ENCODE measurements around the gene RETN.
A peak's percentile ranks its signal among the peaks of the same experiment; 100 is the strongest.
"Not testable (repeated sequence)": the region's sequence is repeated elsewhere in the genome, so short reads cannot be mapped to it uniquely, and the experiment has no call there.

RETN gene

GRCh38 chr19:7642295-7643030 is 26.4 kb upstream of the RETN start:
- Histone ChIP-seq H2AK5ac (ENCODE audit: low read depth, low read length) (peak overlapping the region; percentile 37), H3K9ac (ENCODE audit: low read depth, low read length, poor library complexity) (peak overlapping the region; percentile 4), H2BK120ac (ENCODE audit: low read depth, low read length) (no peak overlapping the region), H3K27ac (replicated peaks; ENCODE audit: low read length) (no peak overlapping the region), H3K4me2 (ENCODE audit: insufficient read depth, low read length, poor library complexity, severe bottlenecking) (no peak overlapping the region), H3K36me3 (replicated peaks in 1 of 2; ENCODE audit: control insufficient read depth in 2 of 2, insufficient read depth in 2 of 2, low read length in 2 of 2) (peaks cover 0 to 3% of the 10 kb centered on the region in 2 donors), H2AFZ (ENCODE audit: low read length) (no peak overlapping the region), H3K4me1 (ENCODE audit: control insufficient read depth in 2 of 2, insufficient read depth in 1 of 2, low read depth in 1 of 2, low read length in 2 of 2) (peaks cover 0 to 3% of the 10 kb centered on the region in 2 donors), H4K8ac (ENCODE audit: low read depth, low read length) (no peak overlapping the region), H2BK5ac (ENCODE audit: low read length) (peak overlapping the region; percentile 82), H3K9me3 (replicated peaks in 1 of 2; ENCODE audit: control insufficient read depth in 2 of 2, insufficient read depth in 1 of 2, low read depth in 1 of 2, low read length in 2 of 2) (peaks cover 0 to 8% of the 10 kb centered on the region in 2 donors), H4K91ac (ENCODE audit: low read depth, low read length, poor library complexity) (no peak overlapping the region), H3K4me3 (ENCODE audit: low read length in 2 of 2) (no peak overlapping the region), H2BK12ac (ENCODE audit: low read length) (no peak overlapping the region), H3K14ac (ENCODE audit: low read length) (peak overlapping the region; percentile 56), H3K27me3 (ENCODE audit: control insufficient read depth in 3 of 3, insufficient read depth in 3 of 3, low read depth in 1 of 3, low read length in 3 of 3) (peaks cover 0 to 18% (median 2%) of the 10 kb centered on the region in 3 experiments), H3K79me1 (ENCODE audit: low read depth, low read length) (peaks cover 5% of the 10 kb centered on the region), H3K23ac (ENCODE audit: low read depth, low read length, poor library complexity) (peak overlapping the region; percentile 55), H3K18ac (ENCODE audit: low read length) (no peak overlapping the region), H2BK15ac (ENCODE audit: low read length) (no peak overlapping the region), H3K4ac (ENCODE audit: low read length) (no peak overlapping the region)
- WGBS, 2 donors (ENCODE audit: extremely low coverage in 2 of 2, insufficient read length in 2 of 2, insufficient replicate concordance in 1 of 2) = no CpG with 5 or more reads among the region's 27 CpGs
- no peak for DNase-seq (ENCODE audit: low spot score)

- Histone ChIP-seq H2BK120ac (ENCODE audit: low read depth, low read length) (no peak overlapping the region), H2BK15ac (ENCODE audit: low read length) (no peak overlapping the region), H3K23ac (ENCODE audit: low read depth, low read length, poor library complexity) (no peak overlapping the region), H4K91ac (ENCODE audit: low read depth, low read length, poor library complexity) (no peak overlapping the region), H3K27ac (replicated peaks; ENCODE audit: low read length) (no peak overlapping the region), H2BK12ac (ENCODE audit: low read length) (no peak overlapping the region), H3K18ac (ENCODE audit: low read length) (no peak overlapping the region), H3K9ac (ENCODE audit: low read depth, low read length, poor library complexity) (no peak overlapping the region), H3K36me3 (replicated peaks in 1 of 2; ENCODE audit: control insufficient read depth in 2 of 2, insufficient read depth in 2 of 2, low read length in 2 of 2) (peaks cover 0 to 3% of the 10 kb centered on the region in 2 donors), H3K79me1 (ENCODE audit: low read depth, low read length) (peaks cover 5% of the 10 kb centered on the region), H2AK5ac (ENCODE audit: low read depth, low read length) (no peak overlapping the region), H3K14ac (ENCODE audit: low read length) (no peak overlapping the region), H3K4ac (ENCODE audit: low read length) (no peak overlapping the region), H3K27me3 (ENCODE audit: control insufficient read depth in 3 of 3, insufficient read depth in 3 of 3, low read depth in 1 of 3, low read length in 3 of 3) (peaks cover 0 to 12% (median 2%) of the 10 kb centered on the region in 3 experiments), H2BK5ac (ENCODE audit: low read length) (no peak overlapping the region), H4K8ac (ENCODE audit: low read depth, low read length) (no peak overlapping the region), H3K4me3 (ENCODE audit: low read length in 2 of 2) (no peak overlapping the region), H2AFZ (ENCODE audit: low read length) (no peak overlapping the region), H3K4me1 (ENCODE audit: control insufficient read depth in 2 of 2, insufficient read depth in 1 of 2, low read depth in 1 of 2, low read length in 2 of 2) (peaks cover 0 to 3% of the 10 kb centered on the region in 2 donors), H3K9me3 (replicated peaks in 1 of 2; ENCODE audit: control insufficient read depth in 2 of 2, insufficient read depth in 1 of 2, low read depth in 1 of 2, low read length in 2 of 2) (peaks cover 0 to 8% of the 10 kb centered on the region in 2 donors), H3K4me2 (ENCODE audit: insufficient read depth, low read length, poor library complexity, severe bottlenecking) (no peak overlapping the region)
- no peak for DNase-seq (ENCODE audit: low spot score)
- no CpG with 5 or more reads among the region's 8 CpGs for WGBS, 2 donors (ENCODE audit: extremely low coverage in 2 of 2, insufficient read length in 2 of 2, insufficient replicate concordance in 1 of 2)
These were observed 25.8 kb upstream of the RETN start for GRCh38 chr19:7643031-7643415.

- H3K4me2 ChIP-seq (ENCODE audit: insufficient read depth, low read length, poor library complexity, severe bottlenecking); H2BK12ac ChIP-seq (ENCODE audit: low read length); H2BK120ac ChIP-seq (ENCODE audit: low read depth, low read length); H3K9ac ChIP-seq (ENCODE audit: low read depth, low read length, poor library complexity); H3K36me3 ChIP-seq (replicated peaks in 1 of 2; ENCODE audit: control insufficient read depth in 2 of 2, insufficient read depth in 2 of 2, low read length in 2 of 2); H2BK15ac ChIP-seq (ENCODE audit: low read length); H3K14ac ChIP-seq (ENCODE audit: low read length); H3K27me3 ChIP-seq (ENCODE audit: control insufficient read depth in 3 of 3, insufficient read depth in 3 of 3, low read depth in 1 of 3, low read length in 3 of 3); H2AFZ ChIP-seq (ENCODE audit: low read length); H2AK5ac ChIP-seq (ENCODE audit: low read depth, low read length); H3K9me3 ChIP-seq (replicated peaks in 1 of 2; ENCODE audit: control insufficient read depth in 2 of 2, insufficient read depth in 1 of 2, low read depth in 1 of 2, low read length in 2 of 2); H3K18ac ChIP-seq (ENCODE audit: low read length); H3K79me1 ChIP-seq (ENCODE audit: low read depth, low read length); H4K91ac ChIP-seq (ENCODE audit: low read depth, low read length, poor library complexity); H3K4ac ChIP-seq (ENCODE audit: low read length); H4K8ac ChIP-seq (ENCODE audit: low read depth, low read length); DNase-seq (ENCODE audit: low spot score); H3K4me1 ChIP-seq (ENCODE audit: control insufficient read depth in 2 of 2, insufficient read depth in 1 of 2, low read depth in 1 of 2, low read length in 2 of 2); H3K27ac ChIP-seq (replicated peaks; ENCODE audit: low read length): not testable (repeated sequence)
- Histone ChIP-seq H3K4me3 (ENCODE audit: low read length in 2 of 2) (peak overlapping the region in 1 of 2 donors; percentile 22), H2BK5ac (ENCODE audit: low read length) (peak overlapping the region; percentile 24), H3K23ac (ENCODE audit: low read depth, low read length, poor library complexity) (peak overlapping the region; percentile 89)
- no CpG with 5 or more reads among the region's 10 CpGs for WGBS, 2 donors (ENCODE audit: extremely low coverage in 2 of 2, insufficient read length in 2 of 2, insufficient replicate concordance in 1 of 2)
These were observed 25.0 kb upstream of the RETN start for GRCh38 chr19:7643629-7644549.

GRCh38 chr19:7644550-7644877 is 24.3 kb upstream of the RETN start:
- Histone ChIP-seq H3K4me3 (ENCODE audit: low read length in 2 of 2) (peak overlapping the region in 1 of 2 donors; percentile 22), H2BK12ac (ENCODE audit: low read length) (no peak overlapping the region), H3K79me1 (ENCODE audit: low read depth, low read length) (peaks cover 5% of the 10 kb centered on the region), H3K14ac (ENCODE audit: low read length) (no peak overlapping the region), H3K9me3 (replicated peaks in 1 of 2; ENCODE audit: control insufficient read depth in 2 of 2, insufficient read depth in 1 of 2, low read depth in 1 of 2, low read length in 2 of 2) (peaks cover 0 to 8% of the 10 kb centered on the region in 2 donors), H4K8ac (ENCODE audit: low read depth, low read length) (no peak overlapping the region), H2BK15ac (ENCODE audit: low read length) (no peak overlapping the region), H3K27me3 (ENCODE audit: control insufficient read depth in 3 of 3, insufficient read depth in 3 of 3, low read depth in 1 of 3, low read length in 3 of 3) (peaks cover 0 to 10% (median 2%) of the 10 kb centered on the region in 3 experiments), H2BK120ac (ENCODE audit: low read depth, low read length) (no peak overlapping the region), H3K23ac (ENCODE audit: low read depth, low read length, poor library complexity) (no peak overlapping the region), H3K36me3 (replicated peaks in 1 of 2; ENCODE audit: control insufficient read depth in 2 of 2, insufficient read depth in 2 of 2, low read length in 2 of 2) (peaks cover 0 to 3% of the 10 kb centered on the region in 2 donors), H2AK5ac (ENCODE audit: low read depth, low read length) (no peak overlapping the region), H3K4ac (ENCODE audit: low read length) (no peak overlapping the region), H3K4me1 (ENCODE audit: control insufficient read depth in 2 of 2, insufficient read depth in 1 of 2, low read depth in 1 of 2, low read length in 2 of 2) (peaks cover 0 to 3% of the 10 kb centered on the region in 2 donors), H3K9ac (ENCODE audit: low read depth, low read length, poor library complexity) (no peak overlapping the region), H3K4me2 (ENCODE audit: insufficient read depth, low read length, poor library complexity, severe bottlenecking) (no peak overlapping the region), H3K27ac (replicated peaks; ENCODE audit: low read length) (no peak overlapping the region), H2BK5ac (ENCODE audit: low read length) (no peak overlapping the region), H2AFZ (ENCODE audit: low read length) (no peak overlapping the region), H3K18ac (ENCODE audit: low read length) (no peak overlapping the region), H4K91ac (ENCODE audit: low read depth, low read length, poor library complexity) (no peak overlapping the region)
- WGBS, 2 donors (ENCODE audit: extremely low coverage in 2 of 2, insufficient read length in 2 of 2, insufficient replicate concordance in 1 of 2) = no CpG with 5 or more reads among the region's 20 CpGs
- DNase-seq (ENCODE audit: low spot score) = no peak
